Ascending aorta (tissue), 2 donors: ENCODE measurements around the gene SSTR3. TPM values are rescaled to one million over a fixed set of nuclear protein-coding genes. Genes with fewer than 3 reads are reported as not detected.

ENCODE experiments used
- DNase-seq, 2 donors: peaks; one replicate each; pipeline ENCODE4 v3.0.0-alpha.2; 2019; ENCODE audit warnings: low spot score in 2 of 2
- H3K27ac ChIP-seq, 2 donors: fragments of 200-600 bp; sonication (generic); one replicate each; pipeline ENCODE4 v1.5.1; 2016 to 2017; ENCODE audit warnings: mild to moderate bottlenecking in 1 of 2
- H3K27me3 ChIP-seq: fragments of 200-600 bp; sonication (generic); one replicate; pipeline ENCODE4 v1.5.1; 2017
- H3K36me3 ChIP-seq, 2 donors: fragments of 200-600 bp; sonication (generic); one replicate each; pipeline ENCODE4 v1.5.1; 2016
- H3K4me1 ChIP-seq, 2 donors: fragments of 200-600 bp; sonication (generic); one replicate each; pipeline ENCODE4 v1.5.1; 2016 to 2017; ENCODE audit warnings: mild to moderate bottlenecking in 1 of 2
- H3K4me3 ChIP-seq, 2 donors: fragments of 200-600 bp; sonication (generic); one replicate each; pipeline ENCODE4 v1.5.1; 2016 to 2017; ENCODE audit warnings: mild to moderate bottlenecking in 1 of 2
- H3K9me3 ChIP-seq, 2 donors: fragments of 200-600 bp; sonication (generic); one replicate each; pipeline ENCODE4 v1.5.1; 2016
- intact Hi-C: fragments of 100-400 bp; cut with DNase I; formaldehyde crosslinking; loops from one replicate; pipeline ENCODE4 v1.15.1; 2023
- total RNA-seq: library from RNA; depleted of rRNA; stranded (reverse); fragments of >200 nt; gene quantifications from one replicate; pipeline ENCODE4 v1.1.0, GENCODE V29; 2016
- TF ChIP-seq, protein P1 (sequence below), 3 experiments: fragments of 200-600 bp in 2 of 3; fragments of 450-650 bp in 1 of 3; sonication (generic) in 2 of 3; IDR thresholded peaks; one replicate each; pipeline ENCODE4 v1.5.1; 2016 to 2019; ENCODE audit warnings: antibody characterized with exemption in 3 of 3, mild to moderate bottlenecking in 1 of 3, moderate library complexity in 1 of 3

The SSTR3 gene
- total RNA-seq, 1 donor from 2014 or later: not detected

DNA sequence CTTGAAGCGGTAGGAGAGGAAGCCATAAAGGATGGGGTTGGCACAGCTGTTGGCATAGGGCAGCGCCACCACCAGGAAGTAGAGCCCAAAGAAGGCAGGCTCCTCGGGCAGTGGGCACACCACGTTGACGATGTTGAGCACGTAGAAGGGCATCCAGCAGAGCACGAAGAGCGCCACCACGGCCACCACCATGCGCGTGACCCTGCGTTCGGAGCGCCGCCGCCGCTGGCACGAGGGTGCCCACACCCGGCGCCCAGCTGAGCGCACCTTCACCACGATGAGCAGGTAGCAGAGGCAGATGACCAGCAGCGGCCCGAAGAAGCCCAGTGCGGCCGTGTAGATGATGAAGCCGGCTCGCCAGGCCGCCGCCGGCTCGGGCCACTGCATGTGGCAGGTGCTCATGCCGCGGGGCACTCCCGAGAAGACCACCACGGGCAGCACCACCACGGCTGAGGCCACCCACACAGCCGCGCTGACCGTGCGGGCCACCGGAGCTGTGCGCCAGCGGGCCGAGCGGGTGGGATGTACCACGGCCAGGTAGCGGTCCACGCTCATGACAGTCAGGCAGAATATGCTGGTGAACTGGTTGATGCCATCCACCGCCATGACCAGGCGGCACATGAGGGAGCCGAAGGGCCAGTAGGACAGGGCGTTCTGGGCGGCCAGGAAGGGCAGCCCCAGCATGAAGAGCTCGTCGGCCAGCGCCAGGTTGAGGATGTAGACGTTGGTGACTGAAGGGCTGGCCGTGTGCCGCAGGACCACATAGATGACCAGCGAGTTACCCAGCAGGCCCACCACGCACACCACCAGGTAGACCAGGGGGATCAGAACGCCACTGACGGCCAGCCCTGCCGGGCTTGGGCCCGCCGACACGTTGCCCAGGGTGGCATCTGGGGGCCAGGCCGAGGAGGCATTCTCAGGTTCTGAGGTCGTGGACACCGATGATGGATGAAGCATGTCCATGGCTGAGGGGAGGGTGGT lies 5.1 kb downstream of the SSTR3 start:
- H3K36me3 ChIP-seq: no peaks in the 10 kb centered on the region
- TF ChIP-seq, protein P1, sequence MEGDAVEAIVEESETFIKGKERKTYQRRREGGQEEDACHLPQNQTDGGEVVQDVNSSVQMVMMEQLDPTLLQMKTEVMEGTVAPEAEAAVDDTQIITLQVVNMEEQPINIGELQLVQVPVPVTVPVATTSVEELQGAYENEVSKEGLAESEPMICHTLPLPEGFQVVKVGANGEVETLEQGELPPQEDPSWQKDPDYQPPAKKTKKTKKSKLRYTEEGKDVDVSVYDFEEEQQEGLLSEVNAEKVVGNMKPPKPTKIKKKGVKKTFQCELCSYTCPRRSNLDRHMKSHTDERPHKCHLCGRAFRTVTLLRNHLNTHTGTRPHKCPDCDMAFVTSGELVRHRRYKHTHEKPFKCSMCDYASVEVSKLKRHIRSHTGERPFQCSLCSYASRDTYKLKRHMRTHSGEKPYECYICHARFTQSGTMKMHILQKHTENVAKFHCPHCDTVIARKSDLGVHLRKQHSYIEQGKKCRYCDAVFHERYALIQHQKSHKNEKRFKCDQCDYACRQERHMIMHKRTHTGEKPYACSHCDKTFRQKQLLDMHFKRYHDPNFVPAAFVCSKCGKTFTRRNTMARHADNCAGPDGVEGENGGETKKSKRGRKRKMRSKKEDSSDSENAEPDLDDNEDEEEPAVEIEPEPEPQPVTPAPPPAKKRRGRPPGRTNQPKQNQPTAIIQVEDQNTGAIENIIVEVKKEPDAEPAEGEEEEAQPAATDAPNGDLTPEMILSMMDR (IDR thresholded peaks at IDR 0.05): no peak

GRCh38 chr22:37206118-37206840 lies 6.0 kb downstream of the SSTR3 start:
- no peak for DNase-seq
- no peaks in the 10 kb centered on the region for H3K36me3 ChIP-seq
- no peak overlapping the region for H3K27ac ChIP-seq
- no peak overlapping the region for H3K4me3 ChIP-seq
- TF ChIP-seq, protein P1 (IDR thresholded peaks at IDR 0.05): no peak
- H3K27me3 ChIP-seq: no peaks in the 10 kb centered on the region
- H3K4me1 ChIP-seq: no peaks in the 10 kb centered on the region
- H3K9me3 ChIP-seq: no peaks in the 10 kb centered on the region
- intact Hi-C loops: no loop called here

More for the DNA sequence above, 5.1 kb downstream of the SSTR3 start:
- no peaks in the 10 kb centered on the region for H3K27me3 ChIP-seq
- no peak overlapping the region for H3K27ac ChIP-seq
- no peaks in the 10 kb centered on the region for H3K4me1 ChIP-seq
- H3K9me3 ChIP-seq: no peaks in the 10 kb centered on the region
- no peak overlapping the region for H3K4me3 ChIP-seq
- intact Hi-C loops: no loop called here
- DNase-seq: no peak

- Histone ChIP-seq H3K36me3 (no peaks in the 10 kb centered on the region), H3K27ac (no peak overlapping the region), H3K9me3 (no peaks in the 10 kb centered on the region), H3K4me3 (no peak overlapping the region), H3K27me3 (no peaks in the 10 kb centered on the region), H3K4me1 (no peaks in the 10 kb centered on the region)
- TF ChIP-seq, protein P1 (IDR thresholded peaks at IDR 0.05): no peak
- no peak for DNase-seq
- intact Hi-C loops: no loop called here
Measured at GRCh38 chr22:37205046-37205445, 7.2 kb downstream of the SSTR3 start.

- Histone ChIP-seq H3K4me3 (no peak overlapping the region), H3K27me3 (no peaks in the 10 kb centered on the region), H3K27ac (no peak overlapping the region), H3K36me3 (no peaks in the 10 kb centered on the region), H3K4me1 (peaks cover 0 to 4% of the 10 kb centered on the region in 2 donors), H3K9me3 (no peaks in the 10 kb centered on the region)
- TF ChIP-seq, protein P1 (IDR thresholded peaks at IDR 0.05): no peak
- intact Hi-C loops: no loop called here
- DNase-seq: no peak
Measured at GRCh38 chr22:37204045-37204655, 8.1 kb downstream of the SSTR3 start.

DNA sequence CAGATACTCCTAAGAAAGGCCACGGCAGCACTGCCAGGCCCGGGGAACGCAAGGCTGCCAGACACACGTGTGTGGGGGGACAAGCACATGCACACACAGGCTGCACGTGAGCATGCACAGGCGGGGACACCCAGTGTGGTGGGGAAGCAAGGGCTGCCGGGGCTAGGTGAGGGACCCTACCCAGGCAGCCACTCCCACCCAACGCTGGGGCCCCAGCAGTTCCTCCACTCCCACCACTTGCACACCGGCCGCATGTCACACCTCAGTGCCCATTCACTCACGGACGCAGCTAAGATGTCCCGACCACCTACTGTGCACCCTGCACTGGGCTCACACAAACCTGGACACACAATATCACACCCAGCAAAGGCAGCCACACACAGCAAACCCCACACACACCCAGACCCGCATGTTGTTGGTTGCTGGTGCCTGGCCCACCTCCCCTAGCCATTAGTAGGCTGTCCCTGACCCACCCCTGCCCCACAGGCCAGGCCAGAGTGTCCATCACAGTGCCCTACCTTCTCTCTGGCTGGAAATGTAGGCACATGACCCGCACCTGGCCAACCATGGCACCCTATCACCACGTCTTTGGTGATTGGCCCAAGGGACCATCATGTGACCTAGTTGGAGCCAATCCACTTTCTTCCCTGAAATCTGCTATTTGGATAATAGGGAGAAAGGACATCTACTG lies 8.8 kb downstream of the SSTR3 start:
- H3K9me3 ChIP-seq: no peaks in the 10 kb centered on the region
- H3K4me1 ChIP-seq: peaks cover 0 to 6% of the 10 kb centered on the region in 2 donors
- DNase-seq: no peak
- TF ChIP-seq, protein P1 (IDR thresholded peaks at IDR 0.05): no peak
- no peaks in the 10 kb centered on the region for H3K27me3 ChIP-seq
- intact Hi-C loops: no loop called here
- H3K36me3 ChIP-seq: no peaks in the 10 kb centered on the region
- H3K4me3 ChIP-seq: no peak overlapping the region
- H3K27ac ChIP-seq: no peak overlapping the region
